ENCODE data around the gene SLC25A6. TPM values are rescaled to one million over a fixed set of nuclear protein-coding genes. Genes with fewer than 3 reads are reported as not detected.

SLC25A6 gene
- polyA plus RNA-seq, 1 donor (not counting 4 experiments of a cell fraction or from before 2014, with no cell fraction given), result 179 TPM

- no peak for FAIRE-seq
- dilution Hi-C loops (cut with MboI; ENCODE audit: extremely low pct_ligation_motif_present, low sequenced_read_pairs), result no loop called here
- no peaks in the 10 kb centered on the region for H3K4me1 ChIP-seq (ENCODE audit: control insufficient read depth, extremely low read depth, insufficient read depth, low read length)
- peaks cover 0 to 12% of the 10 kb centered on the region in 2 experiments for H3K36me3 ChIP-seq (ENCODE audit: control insufficient read depth in 2 of 2, extremely low read depth in 1 of 2, insufficient read depth in 2 of 2, low read length in 2 of 2)
- H3K9ac ChIP-seq (ENCODE audit: control insufficient read depth, extremely low read depth, insufficient read depth, low read length), result no peak overlapping the region
- no peaks in the 10 kb centered on the region for H3K27me3 ChIP-seq (ENCODE audit: control insufficient read depth, extremely low read depth, insufficient read depth, low read length)
- DNase-seq (ENCODE audit: low read depth, low spot score), result no peak
- no peak overlapping the region for H3K4me2 ChIP-seq (ENCODE audit: control insufficient read depth, extremely low read depth, insufficient read depth, low read depth, low read length)
- no peaks in the 10 kb centered on the region for H3K9me3 ChIP-seq (ENCODE audit: control insufficient read depth, low read depth, low read length)
- H3K9me1 ChIP-seq (ENCODE audit: control insufficient read depth, extremely low read depth, insufficient read depth, low read length), result no peaks in the 10 kb centered on the region
- TF ChIP-seq EZH2 (IDR thresholded peaks at IDR 0.05; ENCODE audit: low read length) (no peak), CTCF (optimal IDR thresholded peaks at IDR 0.05 in 1 of 3, IDR thresholded peaks at IDR 0.05 in 1 of 3, conservative IDR thresholded peaks at IDR 0.05 in 1 of 3; ENCODE audit: extremely low read depth in 1 of 3, insufficient read depth in 2 of 3, low read length in 3 of 3) (no peak)
- no peak overlapping the region for H2AFZ ChIP-seq (ENCODE audit: control insufficient read depth, low read length)
- no peak overlapping the region for H3K4me3 ChIP-seq (ENCODE audit: control insufficient read depth in 2 of 3, extremely low read depth in 1 of 3, insufficient read depth in 2 of 3, low read depth in 1 of 3, low read length in 3 of 3)
- H4K20me1 ChIP-seq (ENCODE audit: control insufficient read depth, extremely low read depth, insufficient read depth, low read length), result no peaks in the 10 kb centered on the region
- no peak overlapping the region for H3K27ac ChIP-seq (ENCODE audit: control insufficient read depth, insufficient read depth, low read length)
- no peaks in the 10 kb centered on the region for H3K79me2 ChIP-seq (ENCODE audit: control insufficient read depth, insufficient read depth, low read length)
Measured at GRCh38 chrX:1380672-1381233, 11.2 kb downstream of the SLC25A6 start.

- DNase-seq (ENCODE audit: low read depth, low spot score), result no peak
- H3K4me3 ChIP-seq (ENCODE audit: control insufficient read depth in 2 of 3, extremely low read depth in 1 of 3, insufficient read depth in 2 of 3, low read depth in 1 of 3, low read length in 3 of 3), result no peak overlapping the region
Measured at GRCh38 chrX:1378306-1378759, 13.6 kb downstream of the SLC25A6 start.

More at GRCh38 chrX:1378306-1378759, 13.6 kb downstream of the SLC25A6 start:
- no peaks in the 10 kb centered on the region for H3K79me2 ChIP-seq (ENCODE audit: control insufficient read depth, insufficient read depth, low read length)
- no peaks in the 10 kb centered on the region for H3K4me1 ChIP-seq (ENCODE audit: control insufficient read depth, extremely low read depth, insufficient read depth, low read length)
- no peaks in the 10 kb centered on the region for H4K20me1 ChIP-seq (ENCODE audit: control insufficient read depth, extremely low read depth, insufficient read depth, low read length)
- no peak for FAIRE-seq
- no peak overlapping the region for H3K27ac ChIP-seq (ENCODE audit: control insufficient read depth, insufficient read depth, low read length)
- H3K4me2 ChIP-seq (ENCODE audit: control insufficient read depth, extremely low read depth, insufficient read depth, low read depth, low read length), result no peak overlapping the region
- no peak overlapping the region for H2AFZ ChIP-seq (ENCODE audit: control insufficient read depth, low read length)
- H3K27me3 ChIP-seq (ENCODE audit: control insufficient read depth, extremely low read depth, insufficient read depth, low read length), result no peaks in the 10 kb centered on the region
- TF ChIP-seq EZH2 (IDR thresholded peaks at IDR 0.05; ENCODE audit: low read length) (no peak), CTCF (optimal IDR thresholded peaks at IDR 0.05 in 1 of 3, IDR thresholded peaks at IDR 0.05 in 1 of 3, conservative IDR thresholded peaks at IDR 0.05 in 1 of 3; ENCODE audit: extremely low read depth in 1 of 3, insufficient read depth in 2 of 3, low read length in 3 of 3) (no peak)
- H3K9ac ChIP-seq (ENCODE audit: control insufficient read depth, extremely low read depth, insufficient read depth, low read length), result no peak overlapping the region
- H3K9me1 ChIP-seq (ENCODE audit: control insufficient read depth, extremely low read depth, insufficient read depth, low read length), result no peaks in the 10 kb centered on the region
- no peaks in the 10 kb centered on the region for H3K9me3 ChIP-seq (ENCODE audit: control insufficient read depth, low read depth, low read length)
- dilution Hi-C loops (cut with MboI; ENCODE audit: extremely low pct_ligation_motif_present, low sequenced_read_pairs), result no loop called here
- H3K36me3 ChIP-seq (ENCODE audit: control insufficient read depth in 2 of 2, extremely low read depth in 1 of 2, insufficient read depth in 2 of 2, low read length in 2 of 2), result no peaks in the 10 kb centered on the region

All from keratinocyte (primary cell).